ENCODE measurements around the gene SEPTIN8.

The SEPTIN8 gene

DNA sequence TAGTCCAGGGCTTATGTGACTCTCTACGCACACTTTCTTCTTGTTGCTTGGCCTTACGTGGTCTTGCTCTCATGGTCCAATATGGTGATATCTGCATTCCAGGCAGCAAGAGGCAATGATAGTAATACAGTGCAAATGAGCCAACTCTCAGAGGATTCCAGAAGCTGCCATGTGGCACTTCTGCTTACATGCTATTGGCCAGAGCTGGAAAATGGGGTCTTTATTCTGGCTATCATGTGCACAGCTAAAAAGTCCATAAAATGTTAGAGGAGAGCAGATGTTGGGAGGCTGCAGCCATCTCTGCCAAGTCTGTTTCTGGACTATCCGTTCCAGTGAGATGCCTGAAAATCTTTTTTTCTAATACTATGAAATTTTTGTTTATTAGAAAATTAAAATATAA, 2.9 kb upstream of the SEPTIN8 start:
- DNase-seq, result no peak

DNA sequence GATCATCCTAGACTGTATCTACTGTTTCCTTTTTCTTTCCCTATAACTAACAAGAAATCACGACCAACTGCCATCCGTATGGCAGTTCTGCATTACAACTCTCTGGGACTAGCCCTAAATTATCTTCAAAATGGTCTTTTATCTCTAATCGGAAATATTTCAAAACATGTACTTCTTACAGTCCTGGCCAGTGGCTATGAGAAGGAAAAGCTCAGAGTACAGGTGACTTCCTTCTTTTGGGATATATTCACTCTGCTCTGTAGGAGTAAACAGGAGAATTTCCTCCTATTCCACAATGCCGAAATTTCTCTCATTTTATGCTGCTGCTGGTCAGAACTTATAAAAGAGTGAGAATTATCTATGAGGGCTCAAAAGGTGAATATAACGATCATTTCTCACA, 1.8 kb upstream of the SEPTIN8 start:
- no peak for DNase-seq

DNA sequence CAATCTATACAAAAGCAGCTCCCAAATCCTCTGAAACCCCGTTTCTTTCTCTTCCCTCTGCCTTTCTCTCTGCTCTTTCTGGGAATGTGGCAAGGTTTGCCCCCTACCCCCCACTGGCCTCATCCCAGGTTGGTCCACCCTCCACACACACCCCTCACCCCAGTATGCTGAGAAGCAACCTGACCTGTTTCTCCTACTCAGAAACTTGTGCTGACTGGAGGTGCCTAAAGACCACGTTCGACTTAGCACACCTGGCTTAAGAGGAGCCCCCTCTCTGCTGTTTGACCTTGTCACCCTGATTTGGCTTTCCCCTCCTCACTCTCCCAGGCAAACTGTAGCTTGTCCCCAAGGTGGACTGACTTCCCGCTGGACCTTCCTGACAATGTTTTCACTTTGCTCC, 1.1 kb upstream of the SEPTIN8 start:
- no peak for DNase-seq

DNA sequence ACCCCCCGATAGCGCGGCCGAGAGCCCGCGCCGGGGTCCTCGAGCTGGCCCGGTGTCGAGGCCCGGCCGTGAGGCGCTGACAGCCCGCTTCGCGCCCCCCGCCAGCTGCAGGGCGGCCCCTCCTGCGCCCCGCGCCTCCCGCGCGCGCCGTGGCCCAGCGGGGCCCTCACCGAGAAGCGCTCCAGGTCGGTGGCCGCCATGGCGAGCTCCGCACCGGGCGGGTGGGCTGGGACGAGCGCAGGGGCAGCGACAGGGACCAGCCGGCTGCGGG, 166 bp downstream of the SEPTIN8 start:
- DNase-seq, result no peak

DNA sequence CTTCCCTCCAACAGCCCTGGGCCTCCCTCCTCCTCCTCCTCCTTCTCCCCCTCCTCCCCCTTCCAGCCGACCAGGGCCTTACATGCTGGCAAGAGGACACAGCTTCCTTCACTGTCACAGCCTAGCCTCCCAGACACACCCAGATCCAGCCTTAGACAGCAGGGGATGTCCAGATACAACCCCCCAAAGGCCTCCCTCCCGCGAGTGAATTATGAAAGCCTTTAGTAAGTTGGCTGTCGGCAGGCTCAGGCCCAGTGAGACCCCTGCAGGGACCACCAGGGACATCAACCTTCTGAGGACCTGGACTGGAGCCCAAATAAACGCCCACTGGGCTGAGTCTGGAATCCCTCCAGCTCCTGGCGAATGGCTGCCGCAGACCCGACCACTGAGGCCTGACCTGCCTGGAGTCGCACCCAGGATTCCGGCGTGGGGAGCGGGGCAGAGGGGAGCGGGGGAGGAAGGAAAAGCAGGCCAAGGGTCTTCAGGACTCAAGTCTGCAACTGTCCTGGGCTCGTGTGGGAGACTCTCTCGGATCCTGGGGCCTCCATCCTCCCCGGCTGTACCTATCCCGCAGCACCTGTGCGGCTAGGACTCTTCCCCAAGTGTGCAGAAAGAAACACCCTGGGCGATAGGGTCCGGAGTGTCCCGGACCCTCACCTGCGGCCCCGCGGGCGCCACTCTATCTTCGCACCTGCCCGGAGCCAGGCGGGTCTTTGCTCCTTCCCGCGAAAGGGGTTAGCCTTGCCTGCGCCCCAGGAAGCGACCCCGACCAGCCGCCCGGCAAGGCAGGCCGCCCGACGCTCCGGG, 705 bp downstream of the SEPTIN8 start:
- DNase-seq, result no peak

DNA sequence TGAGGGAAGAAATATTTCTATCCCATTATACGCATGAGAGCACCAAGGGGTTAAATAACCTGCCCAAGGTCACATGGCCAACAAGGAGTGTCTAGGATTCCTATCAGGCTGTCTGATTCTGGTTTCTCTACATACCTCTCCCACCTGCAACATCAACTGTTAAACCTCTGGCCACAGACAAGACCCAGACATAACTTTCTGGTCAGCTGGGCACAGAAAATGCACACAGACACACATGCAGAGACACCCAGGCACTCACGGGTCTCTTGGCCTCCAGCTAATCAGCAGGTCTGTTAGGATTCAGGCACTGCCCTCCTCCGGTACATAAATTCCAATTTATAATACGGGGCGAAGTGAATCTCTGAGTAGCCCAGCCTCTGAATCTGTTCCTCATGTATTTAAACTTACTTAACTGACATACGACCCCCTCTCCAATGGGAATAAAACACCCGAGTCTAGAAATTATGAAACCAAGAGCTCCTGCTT, 1.5 kb downstream of the SEPTIN8 start:
- no peak for DNase-seq

DNA sequence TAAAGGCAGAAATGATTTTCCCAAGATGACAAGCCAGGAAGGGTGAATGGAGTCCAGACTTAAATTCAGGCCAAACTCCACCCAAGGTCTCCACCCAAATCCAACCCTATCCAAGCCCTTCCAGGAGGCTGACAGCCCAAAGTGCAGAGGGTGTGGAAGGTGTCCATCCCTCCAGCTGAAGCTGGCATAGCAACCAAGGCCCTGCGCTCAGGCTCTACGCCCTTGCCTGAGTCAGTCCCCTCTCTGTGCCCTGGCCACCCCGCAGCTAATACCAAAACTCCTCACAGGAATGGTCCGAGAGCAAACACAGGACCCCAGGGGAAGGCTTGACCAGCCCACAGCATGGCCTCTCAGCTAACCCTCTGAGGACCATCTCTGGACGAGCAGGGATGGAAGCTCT, 2.1 kb downstream of the SEPTIN8 start:
- DNase-seq, result no peak

DNA sequence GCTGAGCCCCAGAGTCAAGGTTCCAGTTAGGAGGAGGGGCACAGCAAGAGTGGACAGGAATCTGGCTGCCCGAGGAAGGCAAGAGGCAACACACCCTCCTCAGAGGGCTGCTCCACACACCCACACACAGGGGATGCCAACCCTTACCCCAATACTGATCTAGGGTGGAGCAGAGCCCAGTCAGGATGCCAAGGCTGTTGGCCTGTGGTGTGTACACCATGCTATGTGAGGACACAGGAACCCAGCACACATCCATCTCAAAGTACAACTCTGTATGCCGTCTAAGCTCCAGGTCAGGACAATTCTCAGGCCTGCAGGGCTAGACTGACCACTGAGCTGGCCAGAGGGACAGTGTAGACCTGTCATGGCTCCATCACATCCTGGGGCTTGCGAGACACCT, 2.6 kb downstream of the SEPTIN8 start:
- no peak for DNase-seq

DNA sequence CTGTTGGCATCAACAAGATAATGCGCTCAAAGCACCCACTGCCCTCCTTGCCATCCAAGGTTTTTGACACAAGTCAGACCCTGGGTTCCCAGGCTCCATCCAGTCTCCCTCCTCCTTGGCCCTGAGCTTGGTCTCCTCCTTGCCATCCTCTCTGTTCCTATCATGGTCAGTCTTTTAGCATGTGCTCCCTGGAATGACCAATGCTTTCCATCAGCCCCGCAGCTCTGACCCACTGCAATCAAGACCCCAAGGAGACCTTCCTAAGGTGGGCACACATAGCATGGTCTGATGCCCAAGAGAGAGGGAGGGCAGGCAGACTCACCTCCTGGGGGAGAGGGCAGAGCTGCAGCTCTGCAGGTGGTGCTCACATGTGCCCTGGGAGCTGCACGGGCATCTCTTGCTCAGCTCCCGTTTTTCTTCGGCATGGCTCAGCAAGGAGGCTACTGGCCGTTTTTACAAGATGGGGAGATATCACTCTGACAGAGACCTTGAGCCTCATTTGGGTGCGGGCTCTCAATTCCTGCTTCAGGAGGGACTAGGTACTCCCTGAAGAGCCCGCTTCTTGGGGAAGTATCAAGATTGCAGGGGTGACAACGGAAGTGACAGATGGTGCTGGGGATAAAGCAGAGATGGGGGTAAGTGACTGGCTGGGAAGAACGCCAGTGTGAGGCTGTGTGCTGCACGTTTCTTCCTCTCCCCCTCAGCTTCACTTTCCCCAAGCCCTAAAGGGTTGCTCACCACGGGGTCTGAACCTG, 3.3 kb downstream of the SEPTIN8 start:
- DNase-seq, result no peak

DNA sequence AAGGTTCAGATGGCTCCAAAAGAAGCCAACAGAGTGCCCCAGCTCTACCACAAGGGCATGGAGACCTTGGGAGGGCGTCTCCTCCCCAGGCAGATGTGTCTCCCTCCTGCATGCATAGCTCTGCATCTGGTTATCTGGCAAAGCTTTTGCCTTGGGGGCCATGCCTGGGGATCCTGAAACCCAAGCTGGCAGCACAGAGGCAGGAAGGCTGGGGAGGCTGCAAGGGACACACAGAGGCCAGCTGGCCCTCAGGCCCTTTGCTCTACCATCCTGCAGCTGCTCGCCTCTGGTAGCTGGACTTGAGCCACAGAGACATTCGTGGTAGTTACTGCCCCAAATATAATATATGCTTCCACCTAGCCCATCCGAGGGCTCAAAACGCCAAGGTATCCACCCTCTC, 3.9 kb downstream of the SEPTIN8 start:
- no peak for DNase-seq

DNA sequence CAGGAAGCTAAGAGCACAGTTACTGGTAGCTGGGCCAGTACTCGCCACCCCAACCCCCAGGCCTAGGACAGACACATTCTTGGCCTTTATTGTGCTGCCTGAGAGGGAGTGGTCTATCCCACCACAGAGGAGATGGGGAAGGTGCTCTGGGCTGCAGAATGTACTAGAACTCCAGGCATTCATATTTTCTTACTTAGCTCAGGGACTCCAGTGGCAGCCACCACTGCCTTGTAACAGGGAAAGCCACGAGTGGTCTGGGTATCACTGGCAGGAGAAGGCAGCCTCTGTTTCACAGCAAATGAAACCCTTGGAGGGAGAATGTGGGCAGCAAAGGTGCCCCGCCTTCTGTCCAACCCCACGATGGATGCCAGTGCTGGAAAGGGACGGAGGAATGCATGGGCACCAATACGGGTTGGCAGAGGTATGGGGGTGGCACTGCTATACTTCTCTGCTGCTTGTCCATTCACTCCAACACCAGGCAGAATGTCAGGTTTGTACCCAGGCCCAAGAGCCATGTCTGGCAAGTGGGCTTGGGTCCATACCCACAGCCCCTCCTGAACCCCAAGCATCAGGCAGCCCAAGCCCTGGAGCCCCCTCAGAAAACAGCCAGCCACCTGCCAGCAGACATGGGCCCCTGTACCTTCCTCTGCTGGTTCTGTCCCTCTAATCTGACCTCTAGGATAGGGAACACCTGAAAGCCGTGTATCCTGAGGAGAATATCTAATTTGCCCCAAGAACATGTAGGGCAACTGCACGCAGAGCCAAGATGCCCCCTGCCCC, 4.6 kb downstream of the SEPTIN8 start:
- no peak for DNase-seq

DNA sequence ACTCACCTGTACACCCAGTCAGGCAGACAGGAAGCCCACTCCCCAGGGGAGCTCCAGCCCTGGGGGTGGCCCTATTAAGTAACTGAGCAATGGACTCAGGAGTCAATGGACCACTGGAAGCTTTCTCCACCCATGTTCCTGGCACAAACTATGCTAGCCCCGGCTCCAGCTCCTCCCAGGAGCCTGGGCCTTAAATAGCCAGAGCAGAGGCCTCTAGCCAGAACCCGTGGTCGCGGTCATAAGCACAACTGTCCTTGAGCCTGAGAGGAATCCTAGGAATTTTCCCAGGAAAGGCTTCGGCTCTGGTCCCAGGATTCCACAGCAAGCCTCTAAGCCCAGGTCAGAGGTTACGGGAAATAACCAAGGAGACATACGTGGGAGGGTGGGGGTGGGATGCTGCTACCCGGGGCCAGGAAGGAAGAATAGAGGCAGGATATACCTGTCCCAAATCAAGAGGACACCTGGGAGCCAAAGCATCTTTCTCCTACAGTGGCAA, 5.5 kb downstream of the SEPTIN8 start:
- DNase-seq, result no peak

DNA sequence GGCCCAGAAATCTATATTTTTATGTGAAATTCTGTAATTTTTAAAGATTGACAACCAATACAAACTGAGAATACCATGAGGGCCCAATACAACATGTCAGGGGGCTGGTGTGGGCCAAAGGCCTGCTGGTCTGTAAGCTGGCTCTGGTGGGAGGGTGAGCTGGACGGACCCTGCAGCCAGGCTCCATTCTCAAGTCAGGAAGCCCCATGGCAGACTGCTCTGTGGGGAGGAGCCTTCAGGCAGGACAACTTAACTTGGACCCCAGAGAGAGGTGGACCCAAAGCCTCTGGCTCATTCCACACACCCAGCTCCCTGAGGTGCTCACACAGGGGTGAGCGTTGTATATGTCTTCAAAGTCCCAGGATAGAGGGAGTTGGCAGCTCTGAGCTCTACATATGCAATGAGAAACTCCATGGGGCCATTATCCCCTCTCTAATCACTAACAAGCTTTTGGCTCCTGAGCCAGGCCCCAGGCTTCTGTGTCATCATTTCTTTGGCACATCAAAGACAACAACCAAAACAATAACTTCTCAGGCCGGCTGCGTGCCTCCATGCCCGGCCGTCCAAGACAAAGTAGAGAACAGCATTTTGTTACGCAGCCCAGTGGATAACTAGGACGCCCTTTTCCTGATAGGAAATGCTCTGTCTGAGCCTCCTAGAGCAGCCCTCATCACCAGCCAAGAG, 6.4 kb downstream of the SEPTIN8 start:
- no peak for DNase-seq

DNA sequence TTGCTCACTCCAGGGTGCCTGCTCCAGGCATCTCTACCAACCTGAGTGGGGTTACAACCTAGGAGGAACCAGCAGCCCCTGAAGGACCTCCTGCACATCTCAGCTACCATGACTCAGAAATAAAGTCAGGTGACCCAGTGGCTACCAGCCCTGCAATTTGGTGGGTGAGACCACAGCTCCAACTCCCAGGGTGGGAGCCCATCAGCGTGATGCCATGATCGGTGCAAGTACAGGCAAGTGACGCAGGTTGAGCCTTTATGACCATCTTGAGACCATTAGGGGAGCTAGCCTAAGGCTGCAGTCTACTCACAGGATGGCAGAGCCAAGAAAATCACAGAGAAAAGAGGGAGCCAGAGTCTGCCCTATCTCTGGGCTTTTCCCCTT, 8.6 kb downstream of the SEPTIN8 start:
- no peak for DNase-seq

DNA sequence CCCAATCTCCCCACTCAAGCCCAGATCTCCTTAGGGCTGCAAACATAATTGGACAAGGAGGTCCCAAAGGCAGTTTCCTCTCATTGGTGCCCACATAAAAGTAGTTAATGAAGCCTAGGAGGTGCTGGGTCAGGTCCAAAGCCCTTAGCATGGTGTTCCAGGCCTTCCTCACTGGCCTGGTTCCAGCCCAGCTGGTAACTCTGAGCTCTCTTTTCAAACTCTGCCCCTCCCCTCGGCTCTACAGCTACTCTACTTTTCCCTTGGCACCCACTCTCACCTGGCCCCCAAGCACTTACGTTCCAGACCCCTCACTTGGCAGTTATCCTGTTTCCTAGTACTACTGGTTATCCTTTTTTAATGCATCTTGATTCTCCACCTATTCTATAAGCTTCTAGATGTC, 9.9 kb downstream of the SEPTIN8 start:
- no peak for DNase-seq

DNA sequence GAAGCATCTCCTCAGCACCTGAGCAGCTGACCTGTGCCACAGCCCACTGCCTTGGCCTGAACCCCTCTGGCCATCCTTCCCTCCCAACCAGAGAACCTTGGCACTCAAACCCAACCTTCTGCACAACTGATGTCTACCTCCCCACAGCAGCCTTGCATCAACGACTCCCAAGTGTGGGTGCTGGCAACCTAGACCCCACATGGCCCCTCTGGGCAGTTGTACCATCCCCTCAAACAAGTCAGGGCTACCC, 10.3 kb downstream of the SEPTIN8 start:
- DNase-seq, result no peak

DNA sequence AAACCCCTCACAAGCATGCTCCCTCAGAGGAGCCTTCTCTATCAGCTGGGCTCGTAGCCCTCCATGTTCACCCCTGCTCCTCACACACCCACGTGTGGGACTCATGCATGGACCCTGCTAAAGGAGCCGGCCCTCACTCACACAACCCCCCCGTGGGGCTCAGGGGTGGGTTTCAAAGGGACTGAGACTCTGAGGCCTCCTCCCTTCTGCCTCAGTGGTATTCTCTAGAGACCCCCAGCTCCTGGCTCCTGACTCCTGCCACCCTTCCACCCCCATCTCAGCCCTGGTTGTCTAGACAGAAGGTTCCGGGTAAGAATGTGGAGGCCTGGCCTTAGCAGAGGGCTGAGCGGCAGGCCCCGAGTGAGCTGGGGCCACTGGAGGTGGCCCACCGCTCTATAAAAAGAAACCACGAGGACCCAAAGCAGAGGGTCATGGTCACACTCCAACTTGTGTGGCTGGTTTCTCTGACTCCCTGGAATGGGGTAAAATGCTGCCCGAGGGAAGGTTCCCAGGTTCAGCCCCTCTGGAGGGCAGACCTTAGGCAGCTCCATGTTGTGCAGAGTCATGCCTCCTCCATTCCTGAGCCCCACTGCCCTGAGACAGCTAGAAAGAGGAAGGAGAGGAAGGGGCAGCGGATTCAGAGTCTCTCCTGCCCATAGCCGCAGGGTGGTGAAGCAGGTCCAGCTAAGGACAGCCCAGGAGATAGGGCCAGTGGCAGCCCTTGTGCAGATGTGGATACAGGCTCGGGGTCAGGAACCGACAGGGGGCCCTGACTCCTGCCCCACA, 10.8 kb downstream of the SEPTIN8 start:
- no peak for DNase-seq

DNA sequence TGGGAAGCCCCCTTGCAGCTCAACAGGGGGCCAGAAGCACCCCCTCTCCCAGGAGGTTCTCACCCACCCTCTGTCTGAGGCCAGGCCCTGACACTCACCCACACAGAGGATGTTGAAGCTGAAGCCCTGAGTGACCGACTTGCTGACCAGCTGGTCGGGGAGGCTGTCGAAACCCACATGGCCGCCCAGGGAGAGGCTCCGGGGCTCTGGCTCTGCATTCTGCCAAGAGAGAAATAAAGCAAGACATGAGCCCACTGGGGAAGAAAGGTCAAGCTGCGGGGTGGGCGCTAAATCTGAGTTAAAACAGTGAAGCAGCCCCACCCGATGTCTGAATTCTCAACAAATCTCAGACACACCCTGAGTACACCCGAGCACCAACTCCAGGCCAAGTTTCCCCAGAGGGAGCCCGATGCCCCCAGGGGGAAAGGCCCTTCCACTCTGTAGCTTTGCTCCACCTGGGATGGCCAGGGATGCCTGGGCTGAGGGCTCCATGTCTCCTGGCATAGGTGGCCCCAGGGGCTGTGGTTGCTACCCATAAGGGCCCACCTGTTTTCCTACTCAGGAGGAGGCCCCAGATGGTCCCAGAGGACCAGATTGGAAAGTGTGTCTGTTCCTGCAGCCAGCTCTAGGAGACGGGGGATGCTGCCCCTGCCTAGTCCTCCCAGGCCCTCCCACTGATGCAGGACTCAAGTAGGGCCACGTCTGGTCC, 11.6 kb downstream of the SEPTIN8 start:
- DNase-seq, result no peak

DNA sequence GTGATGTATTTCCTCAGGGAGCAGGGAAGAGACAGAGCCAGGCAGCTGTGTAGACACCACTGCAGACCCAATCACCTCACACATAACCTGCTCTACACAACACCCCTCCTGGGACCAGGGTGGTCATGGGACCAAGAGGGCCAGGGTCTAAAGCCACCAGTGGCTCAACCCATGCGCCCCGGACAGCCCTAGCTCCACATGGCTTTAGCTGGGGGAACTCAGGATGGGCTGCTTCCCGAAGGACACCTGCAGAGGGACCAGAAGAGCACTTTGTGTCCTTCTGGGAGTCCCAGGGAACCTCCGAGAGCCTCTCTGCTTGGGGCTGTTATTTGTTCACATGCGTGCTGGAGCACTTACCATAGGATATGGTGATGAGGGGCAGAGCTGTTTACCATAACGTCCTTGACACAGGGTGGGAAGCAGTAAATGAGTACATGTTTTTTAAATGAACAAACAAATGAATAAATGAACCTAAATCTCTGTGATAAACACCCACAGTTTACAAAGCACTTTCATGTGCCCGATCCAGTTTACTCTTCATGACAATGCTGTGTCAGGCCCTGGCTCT, 12.3 kb downstream of the SEPTIN8 start:
- DNase-seq, result no peak

DNA sequence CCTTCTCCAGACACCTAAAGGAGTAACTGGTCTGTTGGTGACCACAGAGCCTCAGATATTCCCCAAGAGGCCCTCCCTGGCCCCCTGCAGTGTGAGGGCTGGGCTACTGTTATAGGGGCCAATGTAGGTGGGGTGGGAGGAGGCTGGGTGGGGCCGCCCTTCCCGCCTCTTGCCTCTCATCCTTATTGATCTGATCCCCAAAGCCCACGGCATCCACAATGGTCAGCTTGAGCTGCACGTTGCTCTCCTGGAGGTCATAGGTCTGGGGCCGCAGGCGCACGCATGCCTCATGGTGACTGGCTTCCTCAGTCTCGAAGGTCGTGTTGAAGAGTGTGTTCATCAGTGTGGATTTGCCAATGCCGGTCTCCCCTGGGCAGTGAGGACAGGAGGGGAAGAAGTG, 13.0 kb downstream of the SEPTIN8 start:
- no peak for DNase-seq

DNA sequence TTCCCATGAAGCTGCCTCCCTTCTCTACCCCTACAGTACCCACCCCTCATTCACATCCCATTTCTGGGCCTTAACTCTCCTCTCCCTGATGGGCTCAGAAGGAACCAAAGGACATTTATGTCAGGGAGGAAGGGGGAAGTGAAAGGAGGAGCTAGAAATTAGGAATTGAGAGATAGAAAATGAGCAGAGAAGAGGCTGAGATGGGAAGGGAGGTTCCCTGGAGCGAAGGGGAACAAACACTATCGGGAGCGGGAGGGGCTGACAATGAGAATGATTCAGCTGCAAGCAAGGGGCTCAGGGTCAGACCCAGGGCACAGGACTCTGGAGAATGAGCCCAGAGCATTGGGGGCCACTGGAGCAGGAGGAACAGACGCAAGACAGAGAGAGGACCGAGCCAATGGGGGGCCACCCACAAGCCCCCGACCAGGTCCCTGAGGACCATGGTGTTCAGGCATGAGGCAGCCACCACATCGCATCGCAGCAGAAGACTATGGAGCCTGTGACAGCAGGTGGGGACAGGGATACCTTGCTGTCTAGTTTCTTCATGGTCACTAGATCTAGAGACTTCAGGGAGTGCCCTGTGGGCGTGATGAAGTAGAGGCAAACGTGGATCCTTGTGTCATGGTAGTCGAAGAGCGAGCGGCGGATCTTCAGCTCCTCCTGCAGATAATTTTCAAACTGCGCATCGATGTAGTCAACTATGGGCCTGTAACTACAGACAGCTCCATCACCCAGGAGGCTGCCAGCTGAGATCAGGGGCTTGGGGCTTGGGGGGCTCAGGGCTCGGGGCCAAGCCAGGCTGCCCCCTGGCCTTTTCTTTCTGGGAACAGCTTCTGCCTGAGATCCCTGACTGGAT, 13.6 kb downstream of the SEPTIN8 start:
- no peak for DNase-seq
